Measurements from ENCODE around the gene SLC25A34.

Gene SLC25A34

GRCh38 chr1:15777909-15778707 lies 42.0 kb downstream of the SLC25A34 start:
- DNase-seq, result no peak

DNA sequence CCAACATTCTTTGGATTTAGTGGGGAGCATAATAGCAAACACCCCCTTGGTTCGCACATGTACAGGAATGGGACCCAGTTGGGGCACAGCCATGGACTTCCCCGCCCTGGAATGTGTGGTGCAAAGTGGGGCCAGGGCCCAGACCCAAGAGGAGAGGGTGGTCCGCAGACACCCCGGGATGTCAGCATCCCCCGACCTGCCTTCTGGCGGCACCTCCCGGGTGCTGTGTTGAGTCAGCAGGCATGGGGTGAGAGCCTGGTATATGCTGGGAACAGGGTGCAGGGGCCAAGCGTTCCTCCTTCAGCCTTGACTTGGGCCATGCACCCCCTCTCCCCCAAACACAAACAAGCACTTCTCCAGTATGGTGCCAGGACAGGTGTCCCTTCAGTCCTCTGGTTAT lies 49.6 kb downstream of the SLC25A34 start:
- no peak for DNase-seq

DNA sequence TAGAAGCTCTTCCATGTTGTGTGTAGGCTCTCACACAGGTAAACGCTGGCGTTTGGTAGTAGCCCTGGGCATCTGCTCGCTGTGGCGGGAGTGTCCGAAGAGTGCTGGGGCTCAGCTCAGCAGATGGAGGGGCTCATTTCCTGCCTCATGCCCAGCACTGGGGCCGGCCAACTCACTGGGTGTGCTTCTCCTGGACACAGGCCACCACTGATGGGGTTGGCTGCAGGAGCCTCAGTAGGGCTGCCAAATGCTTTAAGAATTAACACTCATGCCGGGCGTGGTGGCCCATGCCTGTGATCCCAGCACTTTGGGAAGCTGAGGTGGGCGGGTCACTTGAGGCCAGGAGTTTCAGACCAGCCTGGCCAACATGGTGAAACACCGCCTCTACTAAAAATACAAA lies 50.5 kb downstream of the SLC25A34 start:
- no peak for DNase-seq

GRCh38 chr1:15788624-15789301 lies 52.7 kb downstream of the SLC25A34 start:
- no peak for DNase-seq

All from stimulated activated CD4-positive, alpha-beta T cell treated with anti-CD3 and anti-CD28 coated beads, Interleukin-2, amount 100 ng/mL, for 24 hours (primary cell).